HG02938 (cell line): ENCODE data around the gene ZNF483.
"Not testable (repeated sequence)": the region's sequence is repeated elsewhere in the genome, so short reads cannot be mapped to it uniquely, and the experiment has no call there.

Source experiments
- ATAC-seq: cut with Tn5 transposase; IDR thresholded peaks from one replicate; pipeline ENCODE4 v1.9.1; 2021; ENCODE audit warnings: mild to moderate bottlenecking, moderate library complexity; ENCODE audit not compliant: unreplicated experiment

The ZNF483 gene

DNA sequence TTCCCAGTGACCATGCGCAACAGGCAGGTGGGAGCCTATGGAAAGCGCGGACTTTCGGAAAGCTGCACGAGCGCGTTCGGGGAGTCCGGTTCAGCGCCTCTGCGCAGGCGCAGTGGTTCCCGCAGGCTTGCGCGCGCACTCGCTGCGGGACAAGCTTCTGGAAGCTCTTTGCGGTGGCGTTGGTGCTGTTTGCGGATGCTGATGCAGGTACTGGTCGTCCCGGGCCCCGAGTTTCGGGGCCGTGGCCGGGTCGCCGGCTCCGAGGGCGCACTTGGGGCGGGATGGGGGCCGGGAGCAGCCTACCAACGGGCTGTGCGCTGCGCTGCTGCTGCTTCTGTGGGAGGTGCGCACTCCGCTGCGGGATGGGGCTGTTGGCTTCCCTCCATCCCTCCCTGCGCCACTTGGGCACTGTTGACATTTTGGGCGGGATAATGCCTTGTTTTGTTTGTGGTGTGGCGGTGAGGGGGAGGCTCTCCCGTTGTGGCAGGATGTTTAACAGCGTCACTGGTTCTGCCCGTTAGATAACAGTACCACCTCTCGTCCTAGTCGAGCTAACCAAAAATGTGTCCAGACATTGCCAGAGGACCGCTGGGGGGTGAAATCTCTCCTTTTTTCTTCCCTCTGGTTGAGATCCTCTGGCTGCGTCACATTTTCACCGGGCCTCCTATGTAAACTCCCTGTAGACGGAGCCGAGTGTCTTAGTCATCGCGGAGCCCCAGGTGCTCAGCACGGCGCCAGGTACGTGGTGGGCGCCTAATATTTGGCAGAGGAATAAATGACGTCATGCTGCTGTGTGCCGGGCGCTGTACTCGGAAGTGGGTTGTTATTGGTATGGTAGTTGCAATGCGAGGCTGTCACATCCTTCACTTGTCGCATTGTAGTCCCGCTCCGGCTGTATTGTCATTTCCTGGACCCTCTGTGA, at the start of gene ZNF483:
Gene ZNF483, plus strand, starts transcription at position 124 of the 922 bp plus-strand sequence. CDS start 2,217 bp downstream, outside the sequence.
- no peak for ATAC-seq

DNA sequence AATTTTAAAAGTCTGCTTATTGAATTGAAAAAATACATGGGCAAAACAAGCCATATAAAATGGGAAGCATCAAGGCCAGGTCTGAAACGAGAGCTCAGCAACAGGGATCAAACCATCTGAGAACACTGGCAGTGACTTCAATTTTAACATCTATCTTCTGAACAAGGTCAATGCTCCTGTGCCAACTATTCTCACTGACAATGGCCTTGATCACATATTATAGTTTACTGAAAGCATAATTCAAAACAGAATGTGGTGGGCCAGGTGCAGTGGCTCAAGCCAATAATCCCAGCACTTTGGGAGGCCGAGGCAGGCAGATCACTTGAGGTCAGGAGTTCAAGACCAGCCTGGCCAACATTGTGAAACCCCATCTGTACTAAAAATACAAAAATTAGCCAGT, 49.8 kb upstream of the ZNF483 start:
- ATAC-seq, result no peak

DNA sequence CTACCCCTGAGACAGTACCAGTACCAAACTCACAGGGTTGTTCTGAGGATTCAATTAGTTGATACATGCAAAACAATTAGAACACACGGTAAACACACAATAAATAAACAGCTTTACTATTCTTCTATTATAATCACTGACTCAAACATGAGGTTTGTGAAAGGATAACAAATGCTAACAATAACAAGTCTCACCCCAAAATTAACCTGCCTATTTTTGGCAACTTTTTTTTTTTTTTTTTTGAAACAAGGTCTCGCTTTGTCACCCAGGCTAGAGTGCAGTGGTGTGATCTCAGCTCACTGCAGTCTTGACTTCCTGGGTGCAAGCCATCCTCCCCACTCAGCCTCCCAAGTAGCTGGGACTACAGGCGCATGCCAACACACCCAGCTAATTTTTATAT, 47.3 kb upstream of the ZNF483 start:
- no peak for ATAC-seq

DNA sequence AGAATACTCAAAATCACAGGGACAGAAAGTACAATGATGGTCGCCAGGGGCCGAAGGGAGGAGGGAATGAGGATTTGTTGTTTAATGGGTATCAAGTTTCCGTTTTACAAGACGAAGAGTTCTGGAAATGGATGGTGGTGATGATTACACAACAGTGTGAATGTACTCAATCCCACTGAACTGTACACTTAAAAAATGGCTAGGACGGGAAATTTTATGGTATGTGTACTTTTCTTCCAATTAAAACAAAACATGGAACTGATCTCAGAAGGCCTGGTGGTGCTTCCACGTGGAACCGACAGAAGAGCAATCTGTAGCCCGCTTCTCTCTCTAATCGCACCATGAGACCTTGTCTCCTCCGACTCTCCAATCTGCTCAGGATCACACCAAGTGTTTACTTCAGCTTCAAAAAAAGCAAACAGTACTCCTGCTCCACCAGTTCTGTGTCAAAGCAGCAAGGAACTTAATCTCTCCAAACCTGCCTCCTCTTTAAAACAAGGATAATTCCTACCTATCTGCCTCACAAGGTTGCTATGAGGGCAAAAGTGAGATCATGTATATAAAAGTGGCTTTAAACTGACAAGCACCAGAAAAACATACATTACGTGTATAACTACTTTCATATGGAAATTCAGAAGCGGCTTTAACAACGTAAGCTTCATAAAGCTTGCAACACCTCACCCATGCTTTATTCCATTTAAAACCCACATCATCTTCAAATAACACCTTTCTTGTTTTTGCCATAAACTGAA, 42.9 kb upstream of the ZNF483 start:
- ATAC-seq, result no peak

DNA sequence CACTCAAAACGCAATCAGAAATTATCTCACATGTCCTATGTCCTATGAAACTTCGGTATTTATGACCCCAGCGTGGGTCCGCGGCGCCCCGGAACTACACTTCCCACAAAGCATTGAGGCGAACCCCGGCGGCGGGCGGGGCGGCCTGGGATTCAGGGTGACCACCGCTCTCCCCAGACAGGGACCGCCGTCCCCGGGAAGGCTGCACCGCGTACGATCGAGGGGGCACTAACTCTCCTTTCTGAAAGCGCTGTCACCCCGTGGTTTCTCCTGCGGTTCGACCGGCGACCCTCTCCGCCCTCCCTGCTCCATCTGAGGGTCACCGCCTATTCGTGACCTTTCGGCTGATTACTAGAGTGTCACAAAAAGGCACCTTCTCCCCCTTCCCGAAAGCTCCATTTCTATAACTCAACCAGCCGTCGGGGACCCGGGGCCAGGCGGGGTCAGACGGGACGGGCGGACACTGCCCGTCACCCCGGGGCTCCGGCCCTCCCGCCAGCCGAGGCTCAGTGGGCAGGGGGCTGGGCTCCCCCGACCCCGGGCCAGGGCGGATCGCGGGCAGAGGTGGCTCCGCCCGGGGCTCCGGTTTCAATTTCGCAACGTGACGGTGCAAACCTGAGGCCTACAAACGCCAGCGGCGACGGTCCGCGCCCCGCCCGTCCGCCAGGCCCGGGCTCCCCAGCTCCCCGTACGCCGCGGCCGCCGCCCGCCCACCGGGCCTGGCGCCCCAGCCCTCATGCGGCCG, 42.1 kb upstream of the ZNF483 start:
- peak; percentile 54 for ATAC-seq

DNA sequence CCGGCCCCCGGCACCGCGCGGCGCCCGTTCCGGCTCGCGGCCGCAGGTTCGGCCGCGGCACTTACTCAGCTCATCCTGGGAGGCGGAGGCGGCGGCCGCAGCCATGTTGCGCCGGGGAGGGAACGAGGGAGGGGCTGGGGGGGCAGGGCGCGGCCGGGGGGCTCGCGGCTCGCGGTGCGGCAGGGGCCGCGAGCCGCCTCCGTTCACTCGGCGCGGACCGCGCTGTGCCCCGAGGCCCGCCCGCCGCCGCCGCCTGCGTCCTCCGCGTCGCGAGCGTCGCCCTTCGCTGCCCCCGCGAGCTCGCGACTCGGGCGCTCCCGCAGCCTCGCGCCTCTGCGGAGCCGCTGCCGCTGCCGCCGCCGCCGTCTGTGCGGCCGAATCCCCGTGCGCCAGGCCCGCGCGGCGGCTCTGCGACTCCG, 41.5 kb upstream of the ZNF483 start:
- peak; percentile 27 for ATAC-seq

DNA sequence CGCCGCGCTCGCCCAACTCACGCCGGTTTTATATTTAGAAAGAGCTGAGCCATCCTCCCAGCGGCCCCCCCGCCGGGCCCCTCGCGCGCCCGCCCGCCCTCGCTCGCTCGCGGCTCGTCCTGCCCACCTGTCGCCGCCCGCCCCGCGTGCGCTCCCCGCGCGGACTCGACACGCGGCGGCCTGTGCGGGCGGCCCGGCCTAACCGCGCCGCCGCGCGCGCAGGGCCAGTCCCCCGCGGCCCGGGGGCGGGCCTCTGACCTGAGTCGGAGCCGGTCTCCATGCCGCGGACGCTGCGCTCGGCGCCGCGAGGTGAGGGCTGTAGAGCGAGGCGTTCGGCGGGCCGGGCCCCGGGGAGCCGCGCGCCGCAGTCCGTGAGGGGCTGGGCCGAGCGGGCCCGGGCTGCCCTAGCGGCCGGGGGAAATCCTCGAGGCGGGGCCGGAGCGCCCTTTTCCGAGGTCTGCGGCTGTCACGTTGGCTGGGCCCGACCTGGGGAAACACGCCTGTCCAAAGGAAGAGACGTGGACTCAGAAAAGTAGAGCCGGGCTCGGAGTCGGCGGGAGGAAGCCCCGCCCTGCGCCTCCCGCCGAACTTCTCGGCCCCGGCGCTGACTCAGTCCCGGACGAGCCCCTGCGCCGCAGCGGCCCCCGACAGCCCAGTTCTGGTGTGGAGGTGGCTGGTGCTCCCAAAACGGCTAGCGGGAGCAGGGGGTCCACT, 41.0 kb upstream of the ZNF483 start, which contains the start of gene ECPAS:
Gene ECPAS, minus strand, starts transcription at position 526 of the 714 bp plus-strand sequence. CDS start 11,465 bp downstream, outside the sequence.
- peak; percentile 50 for ATAC-seq

DNA sequence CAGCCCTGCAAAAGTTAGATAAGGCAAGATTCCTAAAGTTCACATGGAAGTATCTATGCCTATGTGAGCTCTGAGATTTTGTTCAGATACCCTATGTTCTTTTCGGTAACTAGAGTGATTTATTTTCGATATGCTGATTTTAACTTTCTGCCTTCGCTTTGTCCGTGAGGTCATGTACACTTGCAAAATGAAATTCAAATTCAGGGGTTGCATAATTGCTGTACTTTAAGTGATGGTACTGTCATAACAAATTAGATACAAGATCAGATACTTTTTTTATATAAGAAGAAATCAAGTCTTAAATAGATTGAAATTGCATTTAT, 40.4 kb upstream of the ZNF483 start:
- no peak for ATAC-seq

DNA sequence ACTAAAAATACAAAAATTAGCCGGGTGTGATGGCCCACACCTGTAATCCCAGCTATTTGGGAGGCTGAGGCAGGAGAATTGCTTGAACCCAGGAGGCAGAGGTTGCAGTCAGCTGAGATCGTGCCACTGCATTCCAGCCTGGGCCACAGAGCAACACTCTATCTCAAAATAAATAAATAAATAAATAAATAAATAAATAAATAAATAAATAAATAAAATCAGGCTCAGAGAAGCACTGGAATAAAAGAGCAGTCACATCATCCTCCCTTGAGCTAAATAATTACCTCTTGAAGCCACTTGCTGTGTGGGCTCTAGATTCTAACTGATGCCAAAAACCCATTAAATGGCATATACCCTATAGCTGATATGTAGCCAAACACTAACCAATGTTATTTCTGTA, 27.8 kb upstream of the ZNF483 start:
- not testable (repeated sequence) for ATAC-seq

DNA sequence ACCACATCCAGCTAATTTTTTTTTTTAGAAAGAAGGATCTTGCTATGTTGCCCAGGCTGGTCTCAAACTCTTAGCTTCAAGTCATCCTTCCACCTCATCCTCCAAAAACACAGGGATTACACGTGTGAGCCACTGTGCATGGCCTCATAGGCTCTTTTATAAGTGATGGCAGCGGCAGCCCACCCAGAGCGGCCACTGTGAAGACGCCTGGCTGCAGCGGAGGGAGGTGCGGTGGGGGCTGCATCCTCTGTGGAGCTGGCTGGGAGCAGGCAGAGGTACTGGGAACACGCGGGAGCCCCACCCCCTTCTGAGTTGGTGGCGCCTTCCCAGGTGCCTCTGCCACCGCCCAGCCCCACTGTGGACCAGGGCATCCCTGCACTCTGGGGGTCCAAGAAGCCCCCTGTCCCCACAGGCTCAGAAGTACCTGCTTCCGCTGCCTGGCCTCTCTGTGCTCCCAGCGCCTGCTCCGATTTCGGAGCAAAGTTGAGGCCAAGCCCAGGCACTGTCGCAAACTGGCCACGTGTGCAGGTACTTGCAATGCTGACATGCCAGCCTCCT, 23.9 kb upstream of the ZNF483 start:
- ATAC-seq, result no peak

DNA sequence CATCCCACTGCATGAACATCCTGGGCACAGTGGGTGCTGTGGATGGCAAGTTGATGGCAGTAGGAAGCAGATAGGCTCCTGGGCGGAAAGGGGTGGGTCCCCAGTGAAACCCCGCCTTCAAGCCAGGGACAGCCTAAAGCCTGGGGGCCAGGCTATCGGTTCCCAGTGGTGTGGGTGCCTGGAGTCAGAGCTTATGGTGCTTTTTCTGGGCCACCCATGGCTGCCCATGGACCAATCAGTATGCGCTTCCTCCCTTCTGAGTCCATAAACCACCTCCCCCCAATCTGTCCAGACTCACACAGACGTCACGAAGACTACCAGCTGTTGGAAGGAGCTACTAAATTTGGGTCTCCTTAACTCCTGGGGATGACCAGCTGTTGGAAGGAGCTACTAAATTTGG, 23.3 kb upstream of the ZNF483 start:
- ATAC-seq, result no peak

DNA sequence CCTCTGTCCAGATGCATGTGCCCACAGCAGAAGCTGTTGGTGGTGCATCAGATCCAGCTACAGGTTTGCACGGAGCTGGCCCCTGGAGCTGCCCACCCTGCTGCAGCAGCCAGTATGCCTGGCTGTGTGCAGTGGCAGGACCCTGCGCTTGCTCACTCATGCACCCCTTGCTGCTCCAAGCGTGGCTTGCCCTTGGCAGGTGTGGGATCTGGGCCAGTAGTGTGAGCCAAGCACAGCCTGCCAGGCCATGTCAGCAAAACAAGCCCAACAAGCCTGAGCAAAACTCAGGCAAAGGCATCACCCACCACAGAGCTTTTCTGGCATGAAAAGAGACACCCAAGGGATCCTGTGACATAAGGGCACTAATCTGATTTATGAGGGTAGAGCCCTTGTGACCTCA, 22.5 kb upstream of the ZNF483 start:
- ATAC-seq, result no peak

DNA sequence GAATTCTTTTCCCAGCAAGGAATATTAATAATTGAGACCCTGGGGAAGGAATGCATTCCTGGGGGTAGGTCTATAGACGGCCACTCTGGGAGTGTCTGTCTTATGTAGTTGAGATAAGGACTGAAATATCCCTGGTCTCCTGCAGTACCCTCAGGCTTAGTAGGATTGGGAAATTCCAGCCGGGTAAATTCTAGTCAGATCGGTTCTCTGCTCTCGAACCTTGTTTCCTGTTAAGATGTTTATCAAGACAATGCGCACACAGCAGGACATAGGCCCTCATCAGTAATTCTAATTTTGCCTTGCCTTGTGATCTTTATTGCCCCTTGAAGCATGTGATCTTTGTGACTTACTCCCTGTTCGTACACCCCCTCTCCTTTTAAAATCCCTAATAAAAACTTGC, 13.4 kb upstream of the ZNF483 start:
- ATAC-seq, result not testable (repeated sequence)

DNA sequence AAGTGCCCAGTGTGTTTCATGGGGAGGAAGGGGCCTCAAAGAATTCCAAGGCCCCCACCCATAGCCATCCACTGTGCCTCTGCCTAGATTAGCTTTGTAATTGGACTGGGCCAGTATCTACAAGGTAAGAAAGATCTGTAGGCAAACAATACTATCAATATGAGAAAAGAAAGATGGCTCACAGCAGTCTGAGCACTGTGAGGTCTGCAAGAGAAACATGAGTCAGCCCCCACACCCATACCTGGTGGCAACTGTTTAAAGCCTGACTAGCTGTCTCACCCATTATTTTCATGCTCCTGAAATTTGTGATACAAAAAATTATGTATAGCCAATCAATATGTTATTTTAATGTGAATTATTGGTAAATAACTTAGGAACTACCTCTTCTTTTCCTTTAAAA, 10.0 kb upstream of the ZNF483 start:
- no peak for ATAC-seq

DNA sequence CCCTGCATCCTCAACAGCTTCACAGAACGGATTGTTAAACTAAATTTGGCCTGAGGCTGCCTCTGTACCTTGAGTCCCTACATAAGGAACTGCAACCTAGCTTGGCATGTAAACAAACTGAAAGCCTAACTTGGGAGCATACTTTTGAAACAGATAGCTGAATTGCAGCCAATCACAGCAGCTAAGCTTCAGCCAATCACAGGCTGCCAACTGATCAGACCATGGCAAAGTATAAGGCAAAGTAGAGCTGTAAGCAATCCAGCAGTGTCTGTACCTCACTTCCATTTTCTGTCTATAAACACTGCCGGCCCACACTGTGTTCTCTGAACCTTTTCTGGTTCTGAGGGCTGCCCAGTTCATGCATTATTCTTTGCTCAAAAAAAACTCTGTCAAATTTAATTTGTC, 8.9 kb upstream of the ZNF483 start:
- no peak for ATAC-seq

DNA sequence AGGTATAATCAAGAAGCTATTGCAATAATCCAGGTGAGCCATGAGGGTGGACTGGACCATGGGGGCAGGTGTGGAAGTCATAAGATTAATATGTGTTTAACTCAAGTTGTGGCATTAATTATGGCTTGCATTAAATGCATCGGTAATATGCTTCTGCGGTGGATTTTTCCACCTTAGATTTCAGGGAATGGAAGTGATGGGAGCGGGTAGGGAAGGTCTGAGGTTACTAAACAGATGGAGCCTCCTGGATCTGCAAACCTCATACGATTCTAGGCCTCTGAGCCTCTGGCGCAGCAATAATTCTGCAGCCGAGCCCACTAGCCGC, 286 bp upstream of the ZNF483 start:
- ATAC-seq, result no peak

DNA sequence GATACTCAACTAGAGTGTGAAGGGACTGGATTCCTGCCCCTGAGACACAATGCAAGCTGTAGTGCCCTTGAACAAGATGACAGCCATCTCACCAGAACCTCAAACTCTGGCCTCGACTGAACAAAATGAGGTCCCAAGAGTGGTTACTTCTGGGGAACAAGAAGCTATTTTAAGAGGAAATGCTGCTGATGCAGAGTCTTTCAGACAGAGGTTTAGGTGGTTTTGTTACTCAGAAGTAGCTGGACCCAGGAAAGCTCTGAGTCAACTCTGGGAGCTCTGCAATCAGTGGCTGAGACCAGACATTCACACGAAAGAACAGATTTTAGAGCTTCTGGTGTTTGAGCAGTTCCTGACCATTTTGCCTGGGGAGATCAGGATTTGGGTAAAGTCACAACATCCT, 2.4 kb downstream of the ZNF483 start:
- no peak for ATAC-seq

DNA sequence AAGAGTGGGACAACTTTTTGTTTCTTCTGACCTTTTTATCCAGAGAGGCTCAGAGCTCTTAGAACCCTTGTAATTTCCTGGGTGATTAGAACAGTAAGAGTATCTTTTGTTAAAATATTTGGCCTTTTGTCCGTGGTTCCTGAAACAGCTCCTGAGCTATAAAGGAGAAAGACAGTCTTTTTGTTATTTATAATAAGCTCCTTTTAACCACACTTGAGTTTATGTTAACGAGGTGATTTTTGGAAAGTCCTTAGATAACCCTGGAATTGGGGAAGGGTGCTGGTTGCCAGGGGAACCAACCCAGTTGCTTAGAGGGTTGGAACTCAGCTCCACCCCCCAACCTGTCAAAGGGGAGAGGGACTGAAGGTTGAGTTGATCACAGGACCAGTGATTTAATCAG, 4.8 kb downstream of the ZNF483 start:
- ATAC-seq, result no peak

DNA sequence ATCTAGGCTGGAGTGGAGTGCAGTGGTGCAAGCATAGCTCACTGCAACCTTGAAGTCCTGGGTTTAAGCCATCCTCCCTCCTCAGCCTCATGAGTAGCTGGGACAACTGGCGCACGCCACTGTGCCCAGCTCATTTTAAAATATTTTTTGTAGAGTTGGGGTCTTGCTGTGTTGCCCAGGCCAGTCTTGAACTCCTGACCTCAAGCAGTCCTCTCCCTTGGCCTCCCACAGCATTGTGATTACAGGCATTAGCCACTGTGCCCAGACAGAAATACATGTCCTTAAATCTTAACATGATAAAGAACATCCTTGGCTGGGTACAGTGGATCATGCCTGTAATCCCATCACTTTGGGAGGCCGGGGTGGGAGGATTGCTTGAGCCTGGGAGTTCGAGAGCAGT, 6.7 kb downstream of the ZNF483 start:
- ATAC-seq, result no peak

DNA sequence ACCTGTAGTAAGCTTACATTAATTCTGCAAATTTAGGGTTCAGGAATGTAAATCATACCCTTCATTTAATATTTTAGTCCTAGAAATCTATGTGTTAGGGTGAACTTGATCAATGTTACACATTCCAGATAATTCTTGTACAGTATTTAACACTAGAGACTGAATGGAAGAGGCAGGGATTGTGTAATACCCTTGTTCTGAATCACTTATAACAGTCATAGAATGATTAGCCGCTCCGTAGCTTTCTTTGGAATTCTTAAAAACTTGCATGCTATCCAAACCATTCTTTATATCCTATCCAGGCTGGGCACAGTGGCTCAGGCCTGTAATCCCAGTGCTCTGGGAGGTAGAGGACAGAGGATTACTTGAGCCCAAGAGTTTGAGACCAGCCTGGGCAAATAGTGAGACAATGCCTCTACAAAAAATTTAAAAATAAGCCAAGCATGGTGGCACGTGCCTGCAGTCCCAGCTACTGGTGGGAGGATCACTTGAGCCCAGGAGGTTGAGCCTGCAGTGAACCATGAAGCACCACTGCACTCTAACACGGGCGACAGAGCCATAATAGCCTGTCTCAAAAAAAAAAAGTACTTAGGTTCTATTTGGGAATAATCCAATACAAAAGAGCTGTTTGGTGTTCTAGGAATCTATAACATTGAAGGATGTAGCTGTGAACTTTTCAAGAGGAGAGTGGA, 8.3 kb downstream of the ZNF483 start:
- no peak for ATAC-seq
